HEK293 (cell line): ENCODE measurements around the gene KPNA1.

Experiments
- CTCF ChIA-PET: fragments of 350-600 bp; formaldehyde crosslinking; extraction: SDS; loops from one replicate; lab custom pipeline; 2021; ENCODE audit warnings: antibody characterized with exemption; lab: Yijun Ruan, JAX
- POLR2A ChIA-PET: fragments of 300-600 bp; formaldehyde crosslinking; extraction: SDS; loops from one replicate; lab custom pipeline; 2020; ENCODE audit warnings: antibody characterized with exemption, inconsistent platforms; lab: Yijun Ruan, JAX
- H3K27ac ChIP-seq: fragments of 200-500 bp; sonication (Bioruptor generic); 2 replicates; pipeline ENCODE4 v1.5.1; 2014; ENCODE audit warnings: low read depth, low read length, control low read depth, inconsistent platforms; ENCODE audit errors: extremely low read depth
- H3K36me3 ChIP-seq, 2 experiments: fragments of 200-500 bp in 1 of 2; sonication (Bioruptor generic) in 1 of 2; 1 replicate in 1 of 2; 2 replicates in 1 of 2; pipeline ENCODE4 v1.5.1; 2014 to 2017; ENCODE audit warnings: inconsistent platforms in 2 of 2, low read length in 2 of 2; ENCODE audit not compliant: control insufficient read depth in 2 of 2, insufficient read depth in 1 of 2
- H3K4me1 ChIP-seq: fragments of 200-500 bp; sonication (Bioruptor generic); 2 replicates; pipeline ENCODE4 v1.5.1; 2014; ENCODE audit warnings: mild to moderate bottlenecking, low read length, inconsistent platforms; ENCODE audit not compliant: control insufficient read depth, insufficient read depth
- H3K4me3 ChIP-seq: 2 replicates; pipeline ENCODE4 v1.5.1; 2011; ENCODE audit warnings: low read depth, mild to moderate bottlenecking, control low read depth, low read length, moderate library complexity
- H3K9me3 ChIP-seq: fragments of 200-500 bp; sonication (Bioruptor generic); 2 replicates; pipeline ENCODE4 v1.5.1; 2014; ENCODE audit warnings: low read depth, low read length, inconsistent platforms; ENCODE audit not compliant: control insufficient read depth, insufficient read depth
- FEZF1 ChIP-seq: fragments of 450-650 bp; formaldehyde crosslinking; IDR thresholded peaks from 2 replicates; pipeline ENCODE4 v1.5.1; 2016; ENCODE audit warnings: missing biosample characterization, missing genetic modification characterization
- SCRT2 ChIP-seq: fragments of 450-650 bp; formaldehyde crosslinking; IDR thresholded peaks from 2 replicates; pipeline ENCODE4 v1.5.1; 2016; ENCODE audit warnings: missing biosample characterization, missing genetic modification characterization
- YY2 ChIP-seq: fragments of 450-650 bp; formaldehyde crosslinking; IDR thresholded peaks from 2 replicates; pipeline ENCODE4 v1.5.1; 2016; ENCODE audit warnings: missing biosample characterization, missing genetic modification characterization
- ZBTB20 ChIP-seq: fragments of 450-650 bp; formaldehyde crosslinking; IDR thresholded peaks from 2 replicates; pipeline ENCODE4 v1.5.1; 2016; ENCODE audit warnings: missing biosample characterization, missing genetic modification characterization
- ZNF169 ChIP-seq: fragments of 450-650 bp; formaldehyde crosslinking; IDR thresholded peaks from 2 replicates; pipeline ENCODE4 v1.5.1; 2016; ENCODE audit warnings: missing biosample characterization, missing genetic modification characterization
- ZNF18 ChIP-seq: fragments of 450-650 bp; formaldehyde crosslinking; IDR thresholded peaks from 2 replicates; pipeline ENCODE4 v1.5.1; 2016; ENCODE audit warnings: missing biosample characterization, missing genetic modification characterization
- ZNF2 ChIP-seq: fragments of 450-650 bp; formaldehyde crosslinking; IDR thresholded peaks from 2 replicates; pipeline ENCODE4 v1.5.1; 2016; ENCODE audit warnings: missing biosample characterization, missing genetic modification characterization
- ZNF214 ChIP-seq: fragments of 450-650 bp; formaldehyde crosslinking; IDR thresholded peaks from 2 replicates; pipeline ENCODE4 v1.5.1; 2017; ENCODE audit warnings: missing biosample characterization, mild to moderate bottlenecking, missing genetic modification characterization, borderline replicate concordance
- ZNF335 ChIP-seq: fragments of 450-650 bp; formaldehyde crosslinking; conservative IDR thresholded peaks from 2 replicates; pipeline ENCODE4 v1.5.1; 2016; ENCODE audit warnings: missing biosample characterization, missing genetic modification characterization
- ZNF544 ChIP-seq: fragments of 450-650 bp; formaldehyde crosslinking; IDR thresholded peaks from 2 replicates; pipeline ENCODE4 v1.5.0; 2017; ENCODE audit warnings: missing biosample characterization, missing genetic modification characterization
- ZNF558 ChIP-seq: fragments of 450-650 bp; formaldehyde crosslinking; IDR thresholded peaks from 2 replicates; pipeline ENCODE4 v1.5.1; 2016; ENCODE audit warnings: missing biosample characterization, missing genetic modification characterization
- ZNF580 ChIP-seq: fragments of 450-650 bp; formaldehyde crosslinking; IDR thresholded peaks from 2 replicates; pipeline ENCODE4 v1.5.1; 2016; ENCODE audit warnings: missing biosample characterization, missing genetic modification characterization
- ZNF600 ChIP-seq: fragments of 450-650 bp; formaldehyde crosslinking; IDR thresholded peaks from 2 replicates; pipeline ENCODE4 v1.5.1; 2016; ENCODE audit warnings: missing biosample characterization, missing genetic modification characterization
- ZNF768 ChIP-seq: fragments of 450-650 bp; formaldehyde crosslinking; IDR thresholded peaks from 2 replicates; pipeline ENCODE4 v1.5.1; 2018; ENCODE audit warnings: missing biosample characterization, mild to moderate bottlenecking, missing genetic modification characterization
- ZNF785 ChIP-seq: fragments of 450-650 bp; formaldehyde crosslinking; IDR thresholded peaks from 2 replicates; pipeline ENCODE4 v1.5.1; 2016; ENCODE audit warnings: missing biosample characterization, missing genetic modification characterization
- TF ChIP-seq, protein P1 (sequence below): fragments of 450-650 bp; formaldehyde crosslinking; conservative IDR thresholded peaks from 2 replicates; pipeline ENCODE4 v1.5.1; 2016; ENCODE audit warnings: low read depth, missing biosample characterization, missing genetic modification characterization
- TF ChIP-seq, protein P2 (sequence below): fragments of 450-650 bp; formaldehyde crosslinking; IDR thresholded peaks from 2 replicates; pipeline ENCODE4 v1.5.1; 2016; ENCODE audit warnings: missing biosample characterization, missing genetic modification characterization, borderline replicate concordance
- TF ChIP-seq, protein P3 (sequence below): fragments of 450-650 bp; IDR thresholded peaks from 2 replicates; pipeline ENCODE4 v1.5.1; 2018; ENCODE audit warnings: missing biosample characterization, missing genetic modification characterization
- TF ChIP-seq, protein P4 (sequence below): fragments of 450-650 bp; formaldehyde crosslinking; optimal IDR thresholded peaks from 2 replicates; pipeline ENCODE3; 2016; ENCODE audit warnings: missing biosample characterization, mild to moderate bottlenecking, missing genetic modification characterization

Gene KPNA1

DNA sequence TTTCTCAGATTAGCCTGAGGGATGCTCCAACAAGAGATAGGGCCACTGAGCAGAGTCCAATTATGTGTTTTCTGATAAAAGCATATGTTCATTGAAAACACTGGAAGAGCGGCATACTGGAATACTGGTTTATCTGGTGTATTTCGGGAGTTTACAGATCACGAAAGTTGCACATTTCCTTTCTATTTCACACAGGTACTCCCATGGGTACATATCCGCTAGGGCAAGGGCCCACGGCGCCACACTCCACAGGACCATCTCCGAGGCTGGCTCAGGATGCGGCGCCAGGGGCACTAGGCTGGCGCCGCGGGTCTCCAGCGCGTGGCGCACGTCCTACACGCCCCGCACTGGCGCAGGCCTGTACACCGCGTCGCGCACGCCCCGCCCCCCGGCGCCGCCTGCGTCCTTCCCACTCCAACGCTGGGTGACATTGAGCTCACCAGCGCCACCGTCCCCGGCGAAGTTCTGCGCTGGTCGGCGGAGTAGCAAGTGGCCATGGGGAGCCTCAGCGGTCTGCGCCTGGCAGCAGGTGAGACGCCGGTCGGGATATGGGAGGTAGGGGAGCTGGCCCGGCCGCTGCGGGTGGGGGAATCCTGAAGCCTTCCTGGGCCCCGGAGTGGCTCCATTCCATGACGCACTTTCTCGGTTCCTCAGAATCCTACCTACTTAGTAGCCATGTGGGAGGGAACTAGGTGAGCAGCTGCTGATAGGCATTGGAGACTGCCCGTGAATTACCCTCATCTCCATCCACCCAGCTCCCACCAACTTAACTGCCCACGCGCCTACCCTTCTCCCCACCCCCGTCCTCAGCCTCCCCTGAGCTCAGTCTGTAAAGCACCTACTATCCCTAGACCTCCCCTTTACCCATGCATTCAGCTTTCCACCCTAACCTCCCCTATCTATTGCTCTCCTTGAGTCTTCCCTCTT, 130.7 kb downstream of the KPNA1 start, which contains the start of gene FAM162A (continued):
- TF ChIP-seq, protein P1, sequence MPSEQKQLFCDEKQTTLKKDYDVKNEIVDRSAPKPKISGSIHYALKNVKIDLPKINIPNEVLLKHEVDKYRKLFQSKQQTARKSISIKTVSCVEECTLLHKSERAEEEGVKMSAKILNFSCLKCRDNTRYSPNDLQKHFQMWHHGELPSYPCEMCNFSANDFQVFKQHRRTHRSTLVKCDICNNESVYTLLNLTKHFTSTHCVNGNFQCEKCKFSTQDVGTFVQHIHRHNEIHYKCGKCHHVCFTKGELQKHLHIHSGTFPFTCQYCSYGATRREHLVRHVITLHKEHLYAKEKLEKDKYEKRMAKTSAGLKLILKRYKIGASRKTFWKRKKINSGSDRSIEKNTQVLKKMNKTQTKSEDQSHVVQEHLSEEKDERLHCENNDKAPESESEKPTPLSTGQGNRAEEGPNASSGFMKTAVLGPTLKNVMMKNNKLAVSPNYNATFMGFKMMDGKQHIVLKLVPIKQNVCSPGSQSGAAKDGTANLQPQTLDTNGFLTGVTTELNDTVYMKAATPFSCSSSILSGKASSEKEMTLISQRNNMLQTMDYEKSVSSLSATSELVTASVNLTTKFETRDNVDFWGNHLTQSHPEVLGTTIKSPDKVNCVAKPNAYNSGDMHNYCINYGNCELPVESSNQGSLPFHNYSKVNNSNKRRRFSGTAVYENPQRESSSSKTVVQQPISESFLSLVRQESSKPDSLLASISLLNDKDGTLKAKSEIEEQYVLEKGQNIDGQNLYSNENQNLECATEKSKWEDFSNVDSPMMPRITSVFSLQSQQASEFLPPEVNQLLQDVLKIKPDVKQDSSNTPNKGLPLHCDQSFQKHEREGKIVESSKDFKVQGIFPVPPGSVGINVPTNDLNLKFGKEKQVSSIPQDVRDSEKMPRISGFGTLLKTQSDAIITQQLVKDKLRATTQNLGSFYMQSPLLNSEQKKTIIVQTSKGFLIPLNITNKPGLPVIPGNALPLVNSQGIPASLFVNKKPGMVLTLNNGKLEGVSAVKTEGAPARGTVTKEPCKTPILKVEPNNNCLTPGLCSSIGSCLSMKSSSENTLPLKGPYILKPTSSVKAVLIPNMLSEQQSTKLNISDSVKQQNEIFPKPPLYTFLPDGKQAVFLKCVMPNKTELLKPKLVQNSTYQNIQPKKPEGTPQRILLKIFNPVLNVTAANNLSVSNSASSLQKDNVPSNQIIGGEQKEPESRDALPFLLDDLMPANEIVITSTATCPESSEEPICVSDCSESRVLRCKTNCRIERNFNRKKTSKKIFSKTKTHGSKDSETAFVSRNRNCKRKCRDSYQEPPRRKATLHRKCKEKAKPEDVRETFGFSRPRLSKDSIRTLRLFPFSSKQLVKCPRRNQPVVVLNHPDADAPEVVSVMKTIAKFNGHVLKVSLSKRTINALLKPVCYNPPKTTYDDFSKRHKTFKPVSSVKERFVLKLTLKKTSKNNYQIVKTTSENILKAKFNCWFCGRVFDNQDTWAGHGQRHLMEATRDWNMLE (tag by site-specific recombination) = no peak
- TF ChIP-seq ZNF169 (tag by site-specific recombination) = no peak
- TF ChIP-seq, protein P2, sequence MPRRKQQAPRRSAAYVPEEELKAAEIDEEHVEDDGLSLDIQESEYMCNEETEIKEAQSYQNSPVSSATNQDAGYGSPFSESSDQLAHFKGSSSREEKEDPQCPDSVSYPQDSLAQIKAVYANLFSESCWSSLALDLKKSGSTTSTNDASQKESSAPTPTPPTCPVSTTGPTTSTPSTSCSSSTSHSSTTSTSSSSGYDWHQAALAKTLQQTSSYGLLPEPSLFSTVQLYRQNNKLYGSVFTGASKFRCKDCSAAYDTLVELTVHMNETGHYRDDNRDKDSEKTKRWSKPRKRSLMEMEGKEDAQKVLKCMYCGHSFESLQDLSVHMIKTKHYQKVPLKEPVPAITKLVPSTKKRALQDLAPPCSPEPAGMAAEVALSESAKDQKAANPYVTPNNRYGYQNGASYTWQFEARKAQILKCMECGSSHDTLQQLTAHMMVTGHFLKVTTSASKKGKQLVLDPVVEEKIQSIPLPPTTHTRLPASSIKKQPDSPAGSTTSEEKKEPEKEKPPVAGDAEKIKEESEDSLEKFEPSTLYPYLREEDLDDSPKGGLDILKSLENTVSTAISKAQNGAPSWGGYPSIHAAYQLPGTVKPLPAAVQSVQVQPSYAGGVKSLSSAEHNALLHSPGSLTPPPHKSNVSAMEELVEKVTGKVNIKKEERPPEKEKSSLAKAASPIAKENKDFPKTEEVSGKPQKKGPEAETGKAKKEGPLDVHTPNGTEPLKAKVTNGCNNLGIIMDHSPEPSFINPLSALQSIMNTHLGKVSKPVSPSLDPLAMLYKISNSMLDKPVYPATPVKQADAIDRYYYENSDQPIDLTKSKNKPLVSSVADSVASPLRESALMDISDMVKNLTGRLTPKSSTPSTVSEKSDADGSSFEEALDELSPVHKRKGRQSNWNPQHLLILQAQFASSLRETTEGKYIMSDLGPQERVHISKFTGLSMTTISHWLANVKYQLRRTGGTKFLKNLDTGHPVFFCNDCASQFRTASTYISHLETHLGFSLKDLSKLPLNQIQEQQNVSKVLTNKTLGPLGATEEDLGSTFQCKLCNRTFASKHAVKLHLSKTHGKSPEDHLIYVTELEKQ = no peak
- no peak for TF ChIP-seq ZNF580
- no peak for TF ChIP-seq ZNF558 (tag by site-specific recombination)
- TF ChIP-seq SCRT2 (tag by site-specific recombination) = 0 out of 2 replicates have a peak, but pooled peaks have one; percentile 11
- TF ChIP-seq ZNF214 (tag by site-specific recombination) = no peak
- TF ChIP-seq ZNF600 (tag by site-specific recombination) = peak; percentile 97
- no peak for TF ChIP-seq ZNF785 (tag by site-specific recombination)

GRCh38 chr3:122382888-122383666, 131.7 kb downstream of the KPNA1 start, which contains the start of gene MIX23:
Gene MIX23 (minus strand): TSS chr3:122383231. CDS start chr3:122383224, 7 bp downstream.
- POLR2A ChIA-PET = interaction anchor here (2.0 to 3.3 kb wide), 2 partner anchors 10 to 32 kb away, joined by 15 to 24 read pairs; partner anchors contain the start of gene WDR5B
- Histone ChIP-seq H3K36me3 (peaks cover 0 to 24% of the 10 kb centered on the region in 2 experiments; a peak in 2 of 3 replicates), H3K9me3 (no peaks in the 10 kb centered on the region), H3K4me3 (peak within 1 kb of the TSS; percentile 96), H3K27ac (peak within 1 kb of the TSS; percentile 66), H3K4me1 (no peaks in the 10 kb centered on the region)
- CTCF ChIA-PET = interaction anchor here (0.6 kb wide), 1 partner anchor 130 kb away, joined by 3 read pairs; no protein-coding TSS in a partner anchor
- TF ChIP-seq YY2 (tag by site-specific recombination) (peak; percentile 90), ZNF18 (tag by site-specific recombination) (peak; percentile 100), ZNF2 (tag by site-specific recombination) (0 out of 2 replicates have a peak, but pooled peaks have one; percentile 40), ZNF169 (tag by site-specific recombination) (no peak), ZNF544 (tag by site-specific recombination) (no peak), ZNF558 (tag by site-specific recombination) (no peak), SCRT2 (tag by site-specific recombination) (no peak), FEZF1 (tag by site-specific recombination) (no peak), ZBTB20 (tag by site-specific recombination) (peak; percentile 23), ZNF335 (tag by site-specific recombination) (peak; percentile 94), ZNF768 (tag by site-specific recombination) (no peak)
- TF ChIP-seq, protein P3, sequence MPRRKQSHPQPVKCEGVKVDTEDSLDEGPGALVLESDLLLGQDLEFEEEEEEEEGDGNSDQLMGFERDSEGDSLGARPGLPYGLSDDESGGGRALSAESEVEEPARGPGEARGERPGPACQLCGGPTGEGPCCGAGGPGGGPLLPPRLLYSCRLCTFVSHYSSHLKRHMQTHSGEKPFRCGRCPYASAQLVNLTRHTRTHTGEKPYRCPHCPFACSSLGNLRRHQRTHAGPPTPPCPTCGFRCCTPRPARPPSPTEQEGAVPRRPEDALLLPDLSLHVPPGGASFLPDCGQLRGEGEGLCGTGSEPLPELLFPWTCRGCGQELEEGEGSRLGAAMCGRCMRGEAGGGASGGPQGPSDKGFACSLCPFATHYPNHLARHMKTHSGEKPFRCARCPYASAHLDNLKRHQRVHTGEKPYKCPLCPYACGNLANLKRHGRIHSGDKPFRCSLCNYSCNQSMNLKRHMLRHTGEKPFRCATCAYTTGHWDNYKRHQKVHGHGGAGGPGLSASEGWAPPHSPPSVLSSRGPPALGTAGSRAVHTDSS (tag by site-specific recombination) = no peak
- TF ChIP-seq, protein P4, sequence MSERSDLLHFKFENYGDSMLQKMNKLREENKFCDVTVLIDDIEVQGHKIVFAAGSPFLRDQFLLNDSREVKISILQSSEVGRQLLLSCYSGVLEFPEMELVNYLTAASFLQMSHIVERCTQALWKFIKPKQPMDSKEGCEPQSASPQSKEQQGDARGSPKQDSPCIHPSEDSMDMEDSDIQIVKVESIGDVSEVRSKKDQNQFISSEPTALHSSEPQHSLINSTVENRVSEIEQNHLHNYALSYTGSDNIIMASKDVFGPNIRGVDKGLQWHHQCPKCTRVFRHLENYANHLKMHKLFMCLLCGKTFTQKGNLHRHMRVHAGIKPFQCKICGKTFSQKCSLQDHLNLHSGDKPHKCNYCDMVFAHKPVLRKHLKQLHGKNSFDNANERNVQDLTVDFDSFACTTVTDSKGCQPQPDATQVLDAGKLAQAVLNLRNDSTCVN (tag by site-specific recombination) = peak; percentile 22
